ENCODE measurements around the gene TANGO2.
"Not testable (repeated sequence)": the region's sequence is repeated elsewhere in the genome, so short reads cannot be mapped to it uniquely, and the experiment has no call there.

The TANGO2 gene

GRCh38 chr22:20062766-20063083, 41.8 kb downstream of the TANGO2 start:
- no peak for DNase-seq (ENCODE audit: low read depth, low spot score)

- DNase-seq (ENCODE audit: low read depth, low spot score) = no peak
These were observed 42.6 kb downstream of the TANGO2 start for GRCh38 chr22:20063271-20064139.

- DNase-seq (ENCODE audit: low read depth, low spot score) = no peak
These were observed 43.2 kb downstream of the TANGO2 start for GRCh38 chr22:20064140-20064480.

- DNase-seq (ENCODE audit: low read depth, low spot score) = no peak
These were observed 43.8 kb downstream of the TANGO2 start for GRCh38 chr22:20064545-20065262.

- DNase-seq (ENCODE audit: low read depth, low spot score) = no peak
These were observed 45.1 kb downstream of the TANGO2 start for GRCh38 chr22:20065896-20066616.

- DNase-seq (ENCODE audit: low read depth, low spot score) = no peak
These were observed 45.9 kb downstream of the TANGO2 start for GRCh38 chr22:20066617-20067383.

GRCh38 chr22:20067384-20067682, 46.4 kb downstream of the TANGO2 start:
- not testable (repeated sequence) for DNase-seq (ENCODE audit: low read depth, low spot score)

- DNase-seq (ENCODE audit: low read depth, low spot score) = no peak
These were observed 47.7 kb downstream of the TANGO2 start for GRCh38 chr22:20068640-20069039.

- no peak for DNase-seq (ENCODE audit: low read depth, low spot score)
These were observed 48.6 kb downstream of the TANGO2 start for GRCh38 chr22:20069331-20070042.

- DNase-seq (ENCODE audit: low read depth, low spot score) = no peak
These were observed 50.6 kb downstream of the TANGO2 start for GRCh38 chr22:20071524-20071972.

GRCh38 chr22:20076627-20077172, 55.8 kb downstream of the TANGO2 start:
- no peak for DNase-seq (ENCODE audit: low read depth, low spot score)

- peak; percentile 85 for DNase-seq (ENCODE audit: low read depth, low spot score)
These were observed 59.0 kb downstream of the TANGO2 start, which contains the start of gene DGCR8 for GRCh38 chr22:20079745-20080444. Gene DGCR8 (plus strand): TSS chr22:20080241. CDS start chr22:20085964, 5,723 bp downstream.

- DNase-seq (ENCODE audit: low read depth, low spot score) = no peak
These were observed 59.5 kb downstream of the TANGO2 start for GRCh38 chr22:20080445-20080775.

GRCh38 chr22:20080776-20081654, 60.1 kb downstream of the TANGO2 start:
- no peak for DNase-seq (ENCODE audit: low read depth, low spot score)

GRCh38 chr22:20083157-20083890, 62.4 kb downstream of the TANGO2 start:
- DNase-seq (ENCODE audit: low read depth, low spot score) = no peak

GRCh38 chr22:20083891-20084546, 63.1 kb downstream of the TANGO2 start:
- no peak for DNase-seq (ENCODE audit: low read depth, low spot score)

- DNase-seq (ENCODE audit: low read depth, low spot score) = no peak
These were observed 63.9 kb downstream of the TANGO2 start for GRCh38 chr22:20084547-20085413.

Data from smooth muscle cell of the brain vasculature (primary cell).